Breast epithelium (tissue), 3 donors: Measurements from ENCODE around the gene PCGF2.

ENCODE experiments used
- CTCF ChIP-seq, 3 donors: fragments of 450-650 bp; IDR thresholded peaks; one replicate each; pipeline ENCODE4 v1.5.1; 2016 to 2017; ENCODE audit warnings: antibody characterized with exemption in 3 of 3, mild to moderate bottlenecking in 3 of 3, moderate library complexity in 3 of 3
- POLR2A ChIP-seq: fragments of 450-650 bp; IDR thresholded peaks from one replicate; pipeline ENCODE4 v1.6.1; 2016; ENCODE audit warnings: antibody characterized with exemption, mild to moderate bottlenecking, moderate library complexity

GRCh38 chr17:38724337-38724988, 23.7 kb downstream of the PCGF2 start:
- no peak for TF ChIP-seq CTCF (IDR thresholded peaks at IDR 0.05)
- TF ChIP-seq POLR2A = no peak
